ENCODE results near the gene CDC37L1.
A peak's percentile ranks its signal among the peaks of the same experiment; 100 is the strongest.

The CDC37L1 gene

GRCh38 chr9:4738866-4739586, 59.7 kb downstream of the CDC37L1 start:
- in situ Hi-C loops (cut with HindIII; ENCODE audit: low sequenced_read_pairs) = no loop called here
- no peak for TF ChIP-seq CTCF (IDR thresholded peaks at IDR 0.05; ENCODE audit: low read depth, low read length)

GRCh38 chr9:4739587-4740387, 60.4 kb downstream of the CDC37L1 start:
- DNase-seq (ENCODE audit: low read depth, low spot score) = no peak
- peak; percentile 10 for TF ChIP-seq CTCF (IDR thresholded peaks at IDR 0.05; ENCODE audit: low read depth, low read length)
- H3K4me3 ChIP-seq (ENCODE audit: low read depth, low read length) = peak overlapping the region; percentile 77
- in situ Hi-C loops (cut with HindIII; ENCODE audit: low sequenced_read_pairs) = no loop called here

More at GRCh38 chr9:4738866-4739586, 59.7 kb downstream of the CDC37L1 start:
- no peak for DNase-seq (ENCODE audit: low read depth, low spot score)
- H3K4me3 ChIP-seq (ENCODE audit: low read depth, low read length) = peak overlapping the region; percentile 77

- H3K4me3 ChIP-seq (ENCODE audit: low read depth, low read length) = peak overlapping the region; percentile 77
- peak; percentile 41 for DNase-seq (ENCODE audit: low read depth, low spot score)
- no peak for TF ChIP-seq CTCF (IDR thresholded peaks at IDR 0.05; ENCODE audit: low read depth, low read length)
- in situ Hi-C loops (cut with HindIII; ENCODE audit: low sequenced_read_pairs) = no loop called here
These were observed 60.9 kb downstream of the CDC37L1 start for GRCh38 chr9:4740388-4740637.

- peak; percentile 26 for TF ChIP-seq CTCF (IDR thresholded peaks at IDR 0.05; ENCODE audit: low read depth, low read length)
- in situ Hi-C loops (cut with HindIII; ENCODE audit: low sequenced_read_pairs) = no loop called here
- peak within 1 kb of the TSS; percentile 77 for H3K4me3 ChIP-seq (ENCODE audit: low read depth, low read length)
- peak; percentile 89 for DNase-seq (ENCODE audit: low read depth, low spot score)
These were observed 61.4 kb downstream of the CDC37L1 start, which contains the start of gene AK3 for GRCh38 chr9:4740638-4741364. TSS of gene AK3 (minus strand) at chr9:4741202. CDS start at chr9:4741087, 115 bp downstream.

- in situ Hi-C loops (cut with HindIII; ENCODE audit: low sequenced_read_pairs) = no loop called here
- peak overlapping the region; percentile 77 for H3K4me3 ChIP-seq (ENCODE audit: low read depth, low read length)
- DNase-seq (ENCODE audit: low read depth, low spot score) = no peak
- TF ChIP-seq CTCF (IDR thresholded peaks at IDR 0.05; ENCODE audit: low read depth, low read length) = peak; percentile 4
These were observed 62.2 kb downstream of the CDC37L1 start for GRCh38 chr9:4741365-4742089.

- in situ Hi-C loops (cut with HindIII; ENCODE audit: low sequenced_read_pairs) = no loop called here
- peak; percentile 7 for DNase-seq (ENCODE audit: low read depth, low spot score)
- TF ChIP-seq CTCF (IDR thresholded peaks at IDR 0.05; ENCODE audit: low read depth, low read length) = no peak
- no peak overlapping the region for H3K4me3 ChIP-seq (ENCODE audit: low read depth, low read length)
These were observed 62.9 kb downstream of the CDC37L1 start for GRCh38 chr9:4742246-4742645.
